NCI-H2196 (cell line): ENCODE measurements around the gene DUSP10.

Experiments used
- DNase-seq: peaks from one replicate; lab custom pipeline; 2025; ENCODE audit not compliant: unreplicated experiment; lab: John Stamatoyannopoulos, UW

DUSP10 gene

DNA sequence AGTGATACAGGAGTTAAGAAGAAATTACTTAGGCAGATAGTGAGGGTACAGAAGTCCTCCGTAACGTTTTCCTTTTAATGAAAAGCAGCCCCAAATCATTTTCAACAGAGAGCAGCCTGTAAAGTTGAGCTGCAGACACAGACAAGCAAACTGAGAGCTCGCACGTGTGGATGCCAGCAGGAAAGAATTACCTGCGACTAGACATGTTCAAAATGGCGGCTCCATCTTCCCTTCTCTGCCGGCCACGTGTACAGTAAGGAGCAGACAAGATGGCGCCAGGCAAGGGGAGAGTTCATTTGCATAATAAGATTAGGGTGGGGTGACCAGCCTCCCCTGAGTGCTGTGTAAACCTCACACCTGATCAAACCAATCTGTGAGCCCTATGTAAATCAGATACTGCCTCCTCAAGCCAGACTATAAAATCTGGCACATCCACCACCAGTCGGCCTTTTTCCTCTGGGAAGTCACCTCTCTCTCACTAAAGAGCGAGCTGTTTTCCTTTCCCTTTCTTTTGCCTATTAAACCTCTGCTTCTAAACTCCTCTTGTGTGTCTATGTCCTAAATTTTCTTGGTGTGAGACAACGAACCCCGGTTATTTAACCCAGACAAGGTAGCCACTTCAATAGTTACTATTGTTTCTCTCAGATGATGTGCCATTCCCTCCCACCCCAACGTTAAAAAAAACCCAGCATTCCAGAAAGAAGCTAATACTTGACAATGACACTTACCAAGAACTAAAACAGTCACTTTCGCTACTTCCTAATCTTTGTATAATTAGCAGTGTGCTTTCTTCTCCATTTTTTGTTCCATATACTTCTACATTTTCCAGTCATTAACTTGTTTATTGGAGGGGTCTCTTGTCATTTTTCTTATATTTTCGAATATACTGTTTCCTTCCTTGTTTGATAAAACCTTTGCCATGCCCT is 27.4 kb downstream of the DUSP10 start:
- peak; percentile 77 for DNase-seq

DNA sequence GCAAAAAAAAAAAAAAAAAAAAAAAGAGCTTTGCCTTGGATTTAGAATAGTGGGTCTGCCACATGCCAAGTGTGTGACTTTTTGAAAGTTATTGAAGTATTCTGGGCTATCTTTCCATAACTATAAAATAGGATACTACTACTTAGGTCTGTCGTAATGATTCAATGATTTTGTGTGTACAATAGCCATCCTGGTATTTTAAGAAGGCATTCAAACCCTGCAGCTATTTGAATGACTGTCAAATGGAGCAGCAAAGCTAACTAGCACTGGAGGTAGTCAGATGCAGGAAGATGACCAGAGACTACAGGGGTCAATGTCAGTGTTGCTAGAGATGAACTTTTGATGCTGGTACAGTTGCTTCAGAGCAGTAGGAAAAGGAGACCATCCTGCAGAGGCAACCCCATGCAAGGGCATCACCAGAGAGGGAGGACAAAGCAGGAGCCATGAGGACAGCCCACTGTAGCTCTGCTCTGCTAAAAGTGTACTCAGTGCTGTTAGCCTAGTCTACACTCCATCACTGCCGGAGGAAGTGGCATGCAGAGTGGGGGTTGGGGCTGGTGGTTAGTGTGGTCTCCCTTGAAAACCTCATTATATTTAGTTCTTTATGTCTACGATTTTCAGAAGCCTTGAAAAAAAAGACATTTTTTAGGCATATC is 29.0 kb downstream of the DUSP10 start:
- no peak for DNase-seq

- no peak for DNase-seq
These were observed 29.6 kb downstream of the DUSP10 start for GRCh38 chr1:221712198-221712684.

DNA sequence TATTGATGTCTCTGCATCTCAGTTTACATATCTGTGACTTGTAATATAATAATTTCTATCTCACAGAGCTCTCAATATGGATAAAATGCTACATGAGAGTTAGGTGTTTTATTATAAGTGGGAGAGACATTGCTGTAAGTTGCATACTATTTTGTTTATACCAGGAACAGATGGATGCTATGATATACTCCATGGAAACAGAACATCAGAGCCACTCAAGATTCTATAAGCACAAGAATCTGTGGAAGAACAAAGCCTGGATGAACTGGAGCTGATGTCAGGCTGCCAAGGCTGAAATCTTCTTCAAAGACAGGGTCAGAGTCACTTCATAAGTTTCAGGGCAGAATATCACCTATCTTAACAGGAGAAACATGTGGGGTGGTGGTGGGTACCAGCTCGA is 30.2 kb downstream of the DUSP10 start:
- DNase-seq, result no peak

DNA sequence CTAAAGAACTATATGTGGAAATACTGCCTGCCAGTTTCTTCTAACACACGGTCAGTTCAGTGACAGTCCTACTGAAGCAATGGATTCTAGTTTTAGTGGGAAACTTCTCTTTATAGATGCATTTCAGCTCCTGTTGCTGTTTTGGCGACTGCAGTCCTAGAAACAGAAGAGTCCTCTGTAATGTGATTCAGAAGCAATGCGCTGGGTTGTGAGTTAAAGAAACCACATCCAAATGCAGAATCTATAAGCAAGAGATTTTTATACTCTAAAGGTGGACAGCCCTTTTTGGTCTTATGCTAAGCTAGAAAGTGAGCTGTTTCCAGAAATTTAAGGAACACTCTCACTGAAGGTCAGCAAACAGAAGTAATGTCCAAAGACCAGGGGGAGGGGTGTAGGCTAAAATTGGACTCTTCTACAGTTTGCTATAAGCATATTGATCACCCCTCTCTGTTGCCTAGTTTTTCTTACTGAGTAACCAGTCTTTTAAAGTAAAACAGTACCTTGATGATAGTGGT is 30.8 kb downstream of the DUSP10 start:
- no peak for DNase-seq

DNA sequence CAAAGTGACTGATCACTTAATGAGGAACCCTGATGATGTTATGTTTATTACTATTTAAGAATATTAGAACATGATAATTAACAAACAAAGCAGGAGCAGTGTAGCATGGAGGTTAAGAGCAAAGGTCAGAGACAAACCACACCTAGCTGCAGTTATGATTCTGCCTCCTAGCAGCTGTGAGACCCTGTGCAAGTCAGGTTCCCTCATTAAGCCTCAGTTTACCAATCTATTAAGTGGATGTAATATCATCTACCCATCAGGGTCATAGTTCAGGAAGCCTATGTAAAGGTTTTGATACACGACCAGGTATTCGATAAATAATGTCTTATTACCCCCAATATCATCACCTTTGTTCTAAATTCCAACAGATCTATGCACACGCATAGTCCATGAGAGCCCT is 32.0 kb downstream of the DUSP10 start:
- no peak for DNase-seq

DNA sequence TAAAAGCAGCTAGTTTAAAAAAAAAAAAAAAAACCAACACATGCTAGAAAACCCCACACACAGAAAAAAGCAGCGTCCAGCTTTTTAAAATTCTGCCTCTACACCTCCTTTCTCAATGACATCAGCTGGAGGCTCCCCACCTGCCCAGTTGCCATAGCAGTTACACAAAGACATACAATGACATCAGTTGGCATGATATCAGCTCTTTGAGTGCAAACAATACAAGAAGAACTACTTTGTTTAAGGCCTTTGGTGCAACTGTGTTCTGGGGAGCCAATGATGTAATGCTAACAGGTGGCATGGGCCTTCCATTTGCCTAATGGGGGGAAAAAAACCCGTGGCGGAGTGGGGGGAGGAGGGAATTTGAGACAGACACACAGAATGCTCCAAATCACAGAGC is 32.9 kb downstream of the DUSP10 start:
- DNase-seq, result peak; percentile 95

- peak; percentile 36 for DNase-seq
These were observed 33.8 kb downstream of the DUSP10 start for GRCh38 chr1:221708076-221708571.

- no peak for DNase-seq
These were observed 34.9 kb downstream of the DUSP10 start for GRCh38 chr1:221706876-221707582.

DNA sequence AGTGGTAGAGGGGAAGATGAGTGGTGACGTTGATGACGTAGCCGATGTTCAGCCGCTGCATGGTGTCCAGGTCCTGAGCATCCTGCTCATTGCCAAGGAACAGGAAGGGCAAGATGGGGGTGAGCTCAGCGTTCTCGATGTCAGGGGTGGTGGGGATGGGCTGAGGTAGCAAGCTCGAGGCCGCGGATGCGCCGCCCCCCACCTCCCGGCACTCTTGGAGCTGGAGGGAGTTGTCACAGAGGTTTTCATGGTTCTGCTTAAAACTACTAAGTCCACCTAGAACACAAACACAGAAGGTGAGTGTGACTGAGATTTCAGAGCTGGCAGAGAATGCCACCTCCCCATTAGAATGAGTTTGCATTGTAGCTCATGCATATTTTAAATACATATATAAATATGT is 35.7 kb downstream of the DUSP10 start:
- DNase-seq, result no peak

GRCh38 chr1:221704306-221704705 is 37.6 kb downstream of the DUSP10 start:
- no peak for DNase-seq

GRCh38 chr1:221701570-221702186 is 40.2 kb downstream of the DUSP10 start:
- no peak for DNase-seq

DNA sequence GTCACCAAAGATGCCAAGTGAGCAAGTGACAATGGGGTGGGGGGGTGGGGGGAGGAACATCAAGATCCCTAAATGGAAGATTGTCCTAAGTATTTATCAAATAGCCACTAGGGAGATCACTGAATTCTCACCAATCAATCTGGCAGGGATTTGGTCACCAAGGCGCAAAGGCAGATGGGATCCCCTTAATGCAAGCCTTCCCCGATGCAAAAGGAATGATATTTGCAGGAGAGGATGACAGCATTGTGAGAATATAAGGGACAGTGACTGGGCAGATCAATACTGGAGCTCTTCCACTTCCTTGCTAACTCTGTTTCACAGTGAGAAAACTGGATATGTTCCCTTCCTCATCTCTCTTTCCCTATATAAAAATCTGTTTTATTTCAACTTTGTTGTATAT is 40.9 kb downstream of the DUSP10 start:
- DNase-seq, result no peak

- DNase-seq, result no peak
These were observed 41.4 kb downstream of the DUSP10 start for GRCh38 chr1:221700536-221700935.

GRCh38 chr1:221699978-221700519 is 41.8 kb downstream of the DUSP10 start:
- no peak for DNase-seq

GRCh38 chr1:221699577-221699976 is 42.3 kb downstream of the DUSP10 start:
- DNase-seq, result no peak

- no peak for DNase-seq
These were observed 43.1 kb downstream of the DUSP10 start for GRCh38 chr1:221698579-221699349.

DNA sequence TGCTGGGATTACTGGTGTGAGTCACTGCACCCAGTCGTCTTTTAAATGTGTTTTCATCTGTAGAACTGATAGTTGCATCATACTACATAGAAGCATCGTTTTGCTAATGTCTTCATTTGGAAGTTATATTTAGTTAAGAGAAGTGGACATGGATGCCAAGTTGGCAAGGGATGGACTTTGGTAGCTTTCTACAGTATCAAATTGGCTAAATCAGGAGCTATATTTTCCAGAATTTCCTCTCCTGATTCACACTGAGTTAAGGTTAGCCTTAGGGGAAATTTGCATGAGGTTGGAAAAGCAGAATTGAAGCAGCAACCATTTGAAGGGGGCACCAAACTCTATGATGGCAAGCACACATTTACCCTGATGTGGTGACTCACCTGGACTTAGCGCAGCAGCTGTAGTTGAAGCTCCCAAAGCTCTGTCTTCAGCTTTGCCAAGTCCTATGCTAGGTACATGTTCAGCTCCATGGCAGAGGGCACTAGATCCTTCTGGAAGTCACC is 43.9 kb downstream of the DUSP10 start:
- no peak for DNase-seq

- no peak for DNase-seq
These were observed 45.0 kb downstream of the DUSP10 start for GRCh38 chr1:221696718-221697461.
